Measurements from ENCODE around the gene SAMSN1.

DNA sequence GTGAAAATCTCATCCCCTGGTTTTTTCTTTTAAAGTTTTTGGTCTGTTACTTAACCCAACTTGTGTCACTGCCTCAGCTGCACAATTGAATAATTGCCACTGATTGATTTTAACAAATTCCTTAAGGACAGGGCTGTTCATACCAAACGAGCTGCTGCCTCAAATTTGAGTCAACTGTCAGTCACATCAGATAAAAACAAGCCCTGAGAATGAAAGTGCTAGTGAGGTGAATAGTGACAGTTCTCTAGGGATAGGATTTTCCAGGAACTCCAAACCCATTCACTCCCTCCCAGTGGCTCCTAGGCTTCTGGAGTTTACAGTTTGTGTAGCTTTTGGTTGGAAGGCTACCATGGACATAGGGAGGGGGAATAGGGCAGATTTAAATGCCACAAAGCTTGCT, 79.4 kb downstream of the SAMSN1 start:
- no peak for TF ChIP-seq POLR2A (IDR thresholded peaks at IDR 0.05)
- TF ChIP-seq, protein P1, sequence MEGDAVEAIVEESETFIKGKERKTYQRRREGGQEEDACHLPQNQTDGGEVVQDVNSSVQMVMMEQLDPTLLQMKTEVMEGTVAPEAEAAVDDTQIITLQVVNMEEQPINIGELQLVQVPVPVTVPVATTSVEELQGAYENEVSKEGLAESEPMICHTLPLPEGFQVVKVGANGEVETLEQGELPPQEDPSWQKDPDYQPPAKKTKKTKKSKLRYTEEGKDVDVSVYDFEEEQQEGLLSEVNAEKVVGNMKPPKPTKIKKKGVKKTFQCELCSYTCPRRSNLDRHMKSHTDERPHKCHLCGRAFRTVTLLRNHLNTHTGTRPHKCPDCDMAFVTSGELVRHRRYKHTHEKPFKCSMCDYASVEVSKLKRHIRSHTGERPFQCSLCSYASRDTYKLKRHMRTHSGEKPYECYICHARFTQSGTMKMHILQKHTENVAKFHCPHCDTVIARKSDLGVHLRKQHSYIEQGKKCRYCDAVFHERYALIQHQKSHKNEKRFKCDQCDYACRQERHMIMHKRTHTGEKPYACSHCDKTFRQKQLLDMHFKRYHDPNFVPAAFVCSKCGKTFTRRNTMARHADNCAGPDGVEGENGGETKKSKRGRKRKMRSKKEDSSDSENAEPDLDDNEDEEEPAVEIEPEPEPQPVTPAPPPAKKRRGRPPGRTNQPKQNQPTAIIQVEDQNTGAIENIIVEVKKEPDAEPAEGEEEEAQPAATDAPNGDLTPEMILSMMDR (IDR thresholded peaks at IDR 0.05), result no peak
